Eye (tissue), 1 donor: ENCODE results near the gene ONECUT3.

Experiments
- DNase-seq: peaks from one replicate; pipeline ENCODE4 v3.0.0-alpha.2; 2015

Gene ONECUT3

GRCh38 chr19:1799695-1800342 lies 46.5 kb downstream of the ONECUT3 start:
- DNase-seq, result no peak

- no peak for DNase-seq
Observed at GRCh38 chr19:1804858-1805257, 51.6 kb downstream of the ONECUT3 start.

GRCh38 chr19:1805401-1806183 lies 52.3 kb downstream of the ONECUT3 start:
- no peak for DNase-seq

GRCh38 chr19:1806184-1807029 lies 53.1 kb downstream of the ONECUT3 start:
- DNase-seq, result no peak

- no peak for DNase-seq
Observed at GRCh38 chr19:1807030-1807694, 53.9 kb downstream of the ONECUT3 start.

GRCh38 chr19:1807695-1808394 lies 54.5 kb downstream of the ONECUT3 start:
- no peak for DNase-seq

GRCh38 chr19:1808395-1808731 lies 55.1 kb downstream of the ONECUT3 start:
- no peak for DNase-seq

GRCh38 chr19:1809678-1810077 lies 56.4 kb downstream of the ONECUT3 start:
- no peak for DNase-seq

GRCh38 chr19:1810439-1811160 lies 57.3 kb downstream of the ONECUT3 start:
- no peak for DNase-seq

GRCh38 chr19:1811472-1811894 lies 58.2 kb downstream of the ONECUT3 start:
- peak; percentile 37 for DNase-seq

- DNase-seq, result no peak
Observed at GRCh38 chr19:1811942-1812425, 58.7 kb downstream of the ONECUT3 start, which contains the start of gene ATP8B3. Gene ATP8B3 (minus strand): TSS chr19:1812276. CDS start chr19:1811736, 540 bp downstream.

- DNase-seq, result peak; percentile 96
Observed at GRCh38 chr19:1812426-1813191, 59.3 kb downstream of the ONECUT3 start.

- no peak for DNase-seq
Observed at GRCh38 chr19:1813192-1814182, 60.2 kb downstream of the ONECUT3 start.

- no peak for DNase-seq
Observed at GRCh38 chr19:1814391-1814790, 61.1 kb downstream of the ONECUT3 start.

GRCh38 chr19:1814833-1815604 lies 61.7 kb downstream of the ONECUT3 start:
- no peak for DNase-seq

GRCh38 chr19:1815605-1816529 lies 62.6 kb downstream of the ONECUT3 start:
- DNase-seq, result no peak
